HCT116 (cell line): ENCODE results near the gene IGF2BP3. TPM values are rescaled to one million over a fixed set of nuclear protein-coding genes. Genes with fewer than 3 reads are reported as not detected.

ENCODE experiments used
- ATAC-seq: fragments of 200-7000 bp; cut with Tn5 transposase; 2 replicates; pipeline ENCODE4 v1.9.1; 2020; ENCODE audit warnings: mild to moderate bottlenecking, moderate library complexity
- BruUV-seq: library from RNA; stranded (reverse); fragments of 400-500 nt; replicated peaks from 2 replicates; lab custom pipeline; 2021; lab: Mats Ljungman, UMichigan
- CTCF ChIA-PET: fragments of 300-600 bp; sonication (Branson Sonifier 250); formaldehyde crosslinking; loops from one replicate; lab custom pipeline; 2021; ENCODE audit warnings: antibody characterized with exemption; lab: Charles Lee
- POLR2A ChIA-PET: fragments of 300-600, 350-600 bp; sonication (Branson Sonifier 250); formaldehyde crosslinking; loops from one replicate; lab custom pipeline; 2021; ENCODE audit warnings: antibody characterized with exemption; lab: Charles Lee
- RAD21 ChIA-PET, 2 experiments: fragments of 300-600 bp; sonication (Branson Sonifier 250); formaldehyde crosslinking; loops; one replicate each; lab custom pipeline; 2023; ENCODE audit warnings: low total read pairs in 2 of 2; ENCODE audit not compliant: uncharacterized antibody in 2 of 2, unreplicated experiment in 2 of 2, low non-redundant PET in 1 of 2; lab: Charles Lee
- DNase-seq: peaks from one replicate; pipeline ENCODE4 v3.0.0-alpha.2; 2010; ENCODE audit warnings: low read depth, low spot score
- H2AFZ ChIP-seq: fragments of 200-600 bp; shearing (Covaris generic), sonication (generic); 2 replicates; pipeline ENCODE4 v1.6.1; 2017; ENCODE audit warnings: low read depth, mixed run types, mixed read lengths, antibody characterized with exemption, low read length; ENCODE audit not compliant: poor library complexity, severe bottlenecking
- H3K27ac ChIP-seq: 2 replicates; pipeline ENCODE4 v1.5.1; 2012; ENCODE audit warnings: low read depth, low read length
- H3K27me3 ChIP-seq: fragments of 200-600 bp; sonication (generic); 2 replicates; pipeline ENCODE4 v1.6.1; 2016; ENCODE audit warnings: mixed run types, low read length, mixed read lengths; ENCODE audit not compliant: insufficient read depth
- H3K36me3 ChIP-seq, 2 experiments: fragments of 200-500 bp in 1 of 2; fragments of 200-600 bp in 1 of 2; sonication (Bioruptor generic) in 1 of 2; sonication (generic) in 1 of 2; 2 replicates each; pipeline versions ENCODE4 v1.5.1 to v1.6.1; 2014 to 2016; ENCODE audit warnings: low read length in 2 of 2, inconsistent platforms in 1 of 2, mixed read lengths in 1 of 2, mixed run types in 1 of 2; ENCODE audit not compliant: insufficient read depth in 2 of 2, control insufficient read depth in 1 of 2
- H3K4me1 ChIP-seq, 2 experiments: fragments of 200-600 bp in 1 of 2; sonication (generic) in 1 of 2; 2 replicates each; pipeline versions ENCODE4 v1.5.1 to v1.6.1; 2012 to 2017; ENCODE audit warnings: low read length in 2 of 2, inconsistent platforms in 1 of 2, mild to moderate bottlenecking in 1 of 2, mixed read lengths in 1 of 2, mixed run types in 1 of 2, moderate library complexity in 1 of 2; ENCODE audit not compliant: insufficient read depth in 2 of 2, control insufficient read depth in 1 of 2
- H3K4me2 ChIP-seq: fragments of 200-600 bp; sonication (generic); 2 replicates; pipeline ENCODE4 v1.6.1; 2017; ENCODE audit warnings: mixed run types, low read length, mixed read lengths
- H3K4me3 ChIP-seq, 2 experiments: fragments of 200-600 bp in 1 of 2; sonication (generic) in 1 of 2; replicated peaks in 1 of 2; 2 replicates each; pipeline ENCODE4 v1.5.1; 2011 to 2016; ENCODE audit warnings: low read length in 2 of 2, control low read depth in 1 of 2, low read depth in 1 of 2, mild to moderate bottlenecking in 1 of 2, mixed read lengths in 1 of 2, mixed run types in 1 of 2
- H3K79me2 ChIP-seq: fragments of 200-600 bp; sonication (generic); 2 replicates; pipeline ENCODE4 v1.6.1; 2017; ENCODE audit warnings: mild to moderate bottlenecking, mixed run types, low read length, moderate library complexity, mixed read lengths; ENCODE audit not compliant: insufficient read depth
- H3K9ac ChIP-seq: fragments of 200-600 bp; sonication (generic); 2 replicates; pipeline ENCODE4 v1.6.1; 2016; ENCODE audit warnings: low read length, mixed read lengths
- H3K9me2 ChIP-seq: fragments of 200-600 bp; sonication (generic), shearing (Covaris generic); 2 replicates; pipeline ENCODE4 v1.6.1; 2017; ENCODE audit warnings: mixed run types, mild to moderate bottlenecking, moderate library complexity; ENCODE audit not compliant: insufficient read depth
- H3K9me3 ChIP-seq, 2 experiments: fragments of 200-500 bp in 1 of 2; fragments of 200-600 bp in 1 of 2; sonication (Bioruptor generic) in 1 of 2; sonication (generic) in 1 of 2; 2 replicates each; pipeline ENCODE4 v1.6.1; 2014 to 2017; ENCODE audit warnings: low read length in 2 of 2, mixed read lengths in 2 of 2, inconsistent platforms in 1 of 2, low read depth in 1 of 2, mild to moderate bottlenecking in 1 of 2, mixed run types in 1 of 2, moderate library complexity in 1 of 2; ENCODE audit not compliant: control insufficient read depth in 1 of 2, insufficient read depth in 1 of 2
- H4K20me1 ChIP-seq: fragments of 200-600 bp; sonication (generic), shearing (Covaris generic); 2 replicates; pipeline ENCODE4 v1.6.1; 2017; ENCODE audit warnings: mixed run types, mild to moderate bottlenecking, moderate library complexity; ENCODE audit not compliant: insufficient read depth
- ATF3 ChIP-seq: IDR thresholded peaks from 2 replicates; pipeline ENCODE4 v1.6.1; 2012
- EGR1 ChIP-seq: IDR thresholded peaks from 2 replicates; pipeline ENCODE4 v1.6.1; 2012; ENCODE audit warnings: low read depth
- EZH2 ChIP-seq: fragments of 200-600 bp; sonication (generic); IDR thresholded peaks from 2 replicates; pipeline ENCODE4 v1.6.1; 2017; ENCODE audit warnings: antibody characterized with exemption, mixed run types
- EZH2phosphoT487 ChIP-seq: fragments of 200-600 bp; IDR thresholded peaks from 2 replicates; pipeline ENCODE4 v1.6.1; 2018; ENCODE audit warnings: antibody characterized with exemption, borderline replicate concordance
- POLR2A ChIP-seq: IDR thresholded peaks from 2 replicates; pipeline ENCODE4 v1.7.0; 2011; ENCODE audit warnings: borderline replicate concordance; ENCODE audit not compliant: insufficient read depth, insufficient read length; ENCODE audit errors: extremely low read depth
- POLR2AphosphoS5 ChIP-seq: IDR thresholded peaks from 2 replicates; pipeline ENCODE4 v1.6.1; 2011; ENCODE audit warnings: mild to moderate bottlenecking, low read depth, low read length, moderate library complexity
- REST ChIP-seq: IDR thresholded peaks from 2 replicates; pipeline ENCODE4 v1.6.1; 2012; ENCODE audit warnings: low read depth
- YY1 ChIP-seq: IDR thresholded peaks from 2 replicates; pipeline ENCODE4 v1.6.1; 2011; ENCODE audit warnings: low read length, low read depth, moderate library complexity, mild to moderate bottlenecking; ENCODE audit not compliant: insufficient replicate concordance; ENCODE audit errors: extremely low read depth
- ZBTB33 ChIP-seq: IDR thresholded peaks from 2 replicates; pipeline ENCODE4 v1.6.1; 2011; ENCODE audit warnings: mild to moderate bottlenecking, low read length, moderate library complexity; ENCODE audit not compliant: insufficient replicate concordance; ENCODE audit errors: extremely low read depth
- ZFX ChIP-seq: fragments of 450-650 bp; IDR thresholded peaks from 2 replicates; pipeline ENCODE4 v1.6.1; 2017
- intact Hi-C: fragments of 100-400 bp; cut with micrococcal nuclease; formaldehyde crosslinking; loops from 2 replicates; pipeline ENCODE4 v1.10.0; 2022
- total RNA-seq: library from RNA; stranded (reverse); gene quantifications from one replicate; pipeline ENCODE4 v1.2.1, GENCODE V29; 2021; ENCODE audit not compliant: unreplicated experiment

The IGF2BP3 gene
- total RNA-seq, 1 experiment from 2014 or later, result 79.1 TPM

- Histone ChIP-seq H3K4me3 (no peak overlapping the region), H3K36me3 (0 out of 4 replicates have a peak, but pooled peaks cover 0 to 2% of the 10 kb centered on the region in 2 experiments), H3K27ac (no peak overlapping the region), H3K27me3 (no peaks in the 10 kb centered on the region), H3K79me2 (peaks cover 84% of the 10 kb centered on the region), H3K9ac (no peak overlapping the region), H3K4me2 (no peak overlapping the region), H4K20me1 (0 out of 2 replicates have a peak, but pooled peaks cover 4% of the 10 kb centered on the region), H2AFZ (no peak overlapping the region), H3K4me1 (peaks cover 23 to 39% of the 10 kb centered on the region in 2 experiments), H3K9me3 (no peaks in the 10 kb centered on the region), H3K9me2 (no peaks in the 10 kb centered on the region)
- intact Hi-C loops, result no loop called here
- ATAC-seq, result no peak
- ChIA-PET RAD21 (no interaction called here), CTCF (interaction anchor here (0.6 kb wide), 1 partner anchor 744 kb away, joined by 5 read pairs; no protein-coding TSS in a partner anchor), POLR2A (interaction anchor here (0.9 kb wide), 1 partner anchor 10 kb away, joined by 4 read pairs; no protein-coding TSS in a partner anchor)
- no peak for TF ChIP-seq ZBTB33
- TF ChIP-seq EZH2phosphoT487, result no peak
- TF ChIP-seq YY1, result no peak
- no peak for TF ChIP-seq REST
- TF ChIP-seq EZH2, result no peak
- no peak for TF ChIP-seq EGR1
- no peak for TF ChIP-seq ATF3
- TF ChIP-seq ZFX, result no peak
- no peak for TF ChIP-seq POLR2A
- no peak for TF ChIP-seq POLR2AphosphoS5
- BruUV-seq, result no TSS peak
- DNase-seq, result no peak
Observed at GRCh38 chr7:23380961-23381360, 89.3 kb downstream of the IGF2BP3 start.
